Chondrocyte (in vitro differentiated cells): ENCODE results near the gene CCDC154. TPM values are rescaled to one million over a fixed set of nuclear protein-coding genes. Genes with fewer than 3 reads are reported as not detected.
"Not testable (repeated sequence)": the region's sequence is repeated elsewhere in the genome, so short reads cannot be mapped to it uniquely, and the experiment has no call there.

Source experiments
- DNase-seq: peaks from one replicate; pipeline ENCODE4 v3.0.0; 2021; ENCODE audit warnings: mixed read lengths, low spot score
- H3K27ac Mint-ChIP-seq: one replicate; pipeline ENCODE4 v1.8.0; 2021; ENCODE audit warnings: mild to moderate bottlenecking, moderate library complexity, mixed read lengths; ENCODE audit not compliant: unreplicated experiment
- H3K27me3 Mint-ChIP-seq: 2 replicates; pipeline ENCODE4 v1.8.0; 2021; ENCODE audit warnings: low read depth, mixed read lengths
- H3K36me3 Mint-ChIP-seq: 2 replicates; pipeline ENCODE4 v1.8.0; 2021; ENCODE audit warnings: low read depth, mixed read lengths
- H3K4me1 Mint-ChIP-seq: 2 replicates; pipeline ENCODE4 v1.8.0; 2021; ENCODE audit warnings: low read depth, mild to moderate bottlenecking, mixed read lengths
- H3K4me3 Mint-ChIP-seq: one replicate; pipeline ENCODE4 v1.8.0; 2021; ENCODE audit warnings: mild to moderate bottlenecking, moderate library complexity, mixed read lengths; ENCODE audit not compliant: unreplicated experiment
- H3K9me3 Mint-ChIP-seq: 2 replicates; pipeline ENCODE4 v1.8.0; 2021; ENCODE audit warnings: low read depth, mixed read lengths
- CTCF ChIP-seq: fragments of 200-600 bp; sonication (generic); IDR thresholded peaks from 2 replicates; pipeline ENCODE4 v1.5.0; 2021; ENCODE audit warnings: antibody characterized with exemption, mild to moderate bottlenecking, moderate library complexity
- total RNA-seq: library from RNA; stranded (reverse); gene quantifications from 3 replicates; pipeline ENCODE4 v1.2.1, GENCODE V29; 2021

The CCDC154 gene
- total RNA-seq, 1 donor from 2014 or later: 1.3 TPM

DNA sequence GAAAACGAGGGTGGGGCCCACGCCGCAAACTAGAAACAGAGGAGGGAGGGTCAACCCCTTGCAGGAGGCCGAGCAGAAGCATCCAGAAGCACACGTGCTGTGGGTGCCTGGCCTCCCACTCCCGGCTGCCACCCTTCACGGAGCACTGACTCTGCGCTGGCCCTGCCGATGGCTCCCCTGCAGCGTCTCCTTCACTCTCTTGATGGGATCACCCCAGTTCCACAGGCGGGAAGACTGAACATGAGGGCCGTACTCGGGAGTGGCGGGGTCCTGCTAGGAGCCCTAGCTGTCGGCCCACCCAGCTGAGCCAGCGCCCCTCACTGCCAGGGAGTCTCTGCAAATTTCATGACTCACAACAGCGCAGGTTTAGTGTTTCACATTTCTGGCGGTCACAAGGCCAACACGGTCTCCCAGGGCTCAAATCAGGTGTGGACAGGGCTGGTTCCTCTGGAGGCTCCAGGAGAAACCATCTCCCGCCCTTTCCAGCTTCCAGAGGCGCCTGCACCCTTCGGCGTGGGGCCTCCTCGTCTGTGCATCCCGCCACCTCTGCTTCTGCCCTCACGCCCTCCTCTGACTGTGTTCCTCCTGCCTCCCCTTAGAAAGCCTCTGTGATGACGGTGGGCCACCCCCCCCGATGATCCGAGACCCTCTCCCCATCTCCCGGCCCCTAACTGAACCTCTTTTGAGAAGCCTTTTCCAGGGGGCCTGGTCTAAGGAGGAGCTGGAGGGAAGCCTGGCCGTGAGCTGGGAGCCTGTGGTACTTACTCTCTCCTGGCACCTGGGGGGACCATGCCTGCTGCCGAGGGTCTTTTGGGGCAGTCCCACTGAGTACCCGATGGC, 42.4 kb upstream of the CCDC154 start:
- Mint-ChIP-seq H3K27me3 (peaks cover 2% of the 10 kb centered on the region), H3K4me1 (no peaks in the 10 kb centered on the region), H3K27ac (no peak overlapping the region), H3K36me3 (no peaks in the 10 kb centered on the region), H3K9me3 (no peaks in the 10 kb centered on the region), H3K4me3 (no peak overlapping the region)
- TF ChIP-seq CTCF: no peak
- DNase-seq: peak; percentile 75

DNA sequence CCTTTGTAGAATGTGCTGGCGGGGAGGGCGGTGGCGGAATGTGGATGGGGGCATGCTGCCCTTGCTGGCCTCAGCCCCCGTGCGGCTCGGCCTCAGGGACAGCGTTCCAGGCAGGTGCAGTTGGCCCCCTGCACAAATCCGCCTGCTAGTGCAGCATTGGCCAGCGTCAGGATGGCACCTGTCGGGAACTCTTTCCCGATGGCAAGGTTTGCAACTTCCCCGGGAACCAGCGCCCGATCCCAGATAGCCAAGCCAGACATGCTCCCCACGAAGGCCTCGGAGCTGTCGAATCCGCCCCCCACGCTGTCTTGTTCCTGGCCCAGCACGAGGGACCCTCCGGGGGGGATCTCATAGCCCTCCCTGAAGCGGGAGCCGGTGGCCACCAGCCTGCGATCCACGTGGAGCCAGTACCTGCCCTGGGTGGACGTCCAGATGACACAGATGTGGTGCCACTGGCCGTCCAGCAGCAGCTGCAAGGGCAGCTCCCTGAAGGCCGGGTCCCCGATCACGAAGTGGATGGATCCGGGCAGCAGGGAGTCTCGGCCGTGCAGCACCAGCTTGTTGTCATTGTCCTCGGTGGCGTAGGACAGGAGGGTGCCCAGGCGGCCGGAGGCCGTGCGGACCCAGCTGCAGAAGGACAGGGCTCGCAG, 41.6 kb upstream of the CCDC154 start:
- Mint-ChIP-seq H3K4me3 (no peak overlapping the region), H3K27me3 (peaks cover 2% of the 10 kb centered on the region)

GRCh38 chr16:1481906-1482835, 37.8 kb upstream of the CCDC154 start:
- Mint-ChIP-seq H3K36me3 (no peaks in the 10 kb centered on the region), H3K9me3 (peaks cover 3% of the 10 kb centered on the region), H3K27me3 (peaks cover 2% of the 10 kb centered on the region), H3K27ac (no peak overlapping the region), H3K4me1 (no peaks in the 10 kb centered on the region), H3K4me3 (no peak overlapping the region)
- peak; percentile 75 for DNase-seq
- no peak for TF ChIP-seq CTCF

More for the DNA sequence above, 41.6 kb upstream of the CCDC154 start:
- H3K27ac Mint-ChIP-seq: no peak overlapping the region
- H3K4me1 Mint-ChIP-seq: no peaks in the 10 kb centered on the region
- H3K9me3 Mint-ChIP-seq: no peaks in the 10 kb centered on the region
- TF ChIP-seq CTCF: no peak
- peak; percentile 91 for DNase-seq
- no peaks in the 10 kb centered on the region for H3K36me3 Mint-ChIP-seq

DNA sequence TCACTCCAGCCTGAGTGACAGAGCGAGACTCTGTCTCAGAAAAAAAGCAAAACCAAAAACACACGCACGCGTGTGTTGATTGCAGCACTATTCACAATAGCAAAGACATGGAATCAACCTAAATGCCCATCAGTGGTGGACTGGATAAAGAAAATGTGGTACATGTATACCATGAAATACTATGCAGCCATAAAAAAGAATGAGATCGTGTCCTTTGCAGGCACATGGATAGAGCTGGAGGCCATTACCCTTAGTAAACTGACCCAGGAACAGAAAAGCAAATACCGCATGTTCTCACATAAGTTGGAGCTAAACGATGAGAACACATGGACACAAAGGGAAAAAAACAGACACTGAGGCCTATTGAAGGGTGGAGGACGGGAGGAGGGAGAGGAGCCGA, 34.6 kb upstream of the CCDC154 start:
- not testable (repeated sequence) for H3K4me3 Mint-ChIP-seq, H3K9me3 Mint-ChIP-seq, H3K4me1 Mint-ChIP-seq, H3K27me3 Mint-ChIP-seq, H3K27ac Mint-ChIP-seq, H3K36me3 Mint-ChIP-seq, DNase-seq

DNA sequence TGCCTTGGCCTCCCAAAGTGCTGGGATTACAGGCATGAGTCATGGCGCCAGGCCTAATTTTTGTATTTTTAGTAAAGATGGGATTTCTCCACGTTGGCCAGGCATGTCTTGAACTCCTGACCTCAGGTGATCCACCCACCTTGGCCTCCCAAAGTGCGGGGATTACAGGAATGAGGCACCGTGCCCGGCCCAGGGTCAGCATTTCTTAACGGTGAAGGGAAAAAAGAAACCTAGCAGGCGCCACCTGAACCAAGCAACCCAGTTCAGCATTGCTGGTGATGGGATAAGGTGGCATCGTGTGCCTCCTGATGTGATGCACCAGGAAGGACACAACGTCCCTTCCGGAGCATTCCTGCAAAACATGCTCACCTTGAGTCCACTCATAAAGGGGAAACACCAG, 32.7 kb upstream of the CCDC154 start:
- peaks cover 3% of the 10 kb centered on the region for H3K9me3 Mint-ChIP-seq
- H3K36me3 Mint-ChIP-seq: no peaks in the 10 kb centered on the region
- H3K27me3 Mint-ChIP-seq: no peaks in the 10 kb centered on the region
- DNase-seq: peak; percentile 76
- H3K27ac Mint-ChIP-seq: no peak overlapping the region
- peaks cover 19% of the 10 kb centered on the region for H3K4me1 Mint-ChIP-seq
- H3K4me3 Mint-ChIP-seq: no peak overlapping the region
- TF ChIP-seq CTCF: no peak
